GF-D8 (cell line): ENCODE measurements around the gene CCDC88C.
"Not testable (repeated sequence)": the region's sequence is repeated elsewhere in the genome, so short reads cannot be mapped to it uniquely, and the experiment has no call there.

Source experiments
- DNase-seq: peaks from one replicate; lab custom pipeline; 2025; lab: John Stamatoyannopoulos, UW

CCDC88C gene

DNA sequence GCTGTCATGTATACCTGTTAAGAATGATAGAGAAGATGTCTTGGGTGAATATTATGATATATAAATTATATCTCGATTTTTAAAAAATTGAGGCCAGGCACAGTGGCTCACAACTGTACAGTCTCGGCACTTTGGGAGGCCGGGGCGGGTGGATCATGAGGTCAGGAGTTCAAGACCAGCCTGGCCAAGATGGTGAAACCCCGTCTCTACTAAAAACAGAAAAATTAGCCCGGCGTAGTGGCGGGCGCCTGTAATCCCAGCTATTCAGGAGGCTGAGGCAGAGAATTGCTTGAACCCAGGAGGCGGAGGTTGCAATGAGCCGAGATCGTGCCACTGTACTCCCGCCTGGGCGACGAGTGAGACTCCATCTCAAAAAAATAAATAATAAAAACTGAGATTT, 151.3 kb downstream of the CCDC88C start:
- DNase-seq = not testable (repeated sequence)

DNA sequence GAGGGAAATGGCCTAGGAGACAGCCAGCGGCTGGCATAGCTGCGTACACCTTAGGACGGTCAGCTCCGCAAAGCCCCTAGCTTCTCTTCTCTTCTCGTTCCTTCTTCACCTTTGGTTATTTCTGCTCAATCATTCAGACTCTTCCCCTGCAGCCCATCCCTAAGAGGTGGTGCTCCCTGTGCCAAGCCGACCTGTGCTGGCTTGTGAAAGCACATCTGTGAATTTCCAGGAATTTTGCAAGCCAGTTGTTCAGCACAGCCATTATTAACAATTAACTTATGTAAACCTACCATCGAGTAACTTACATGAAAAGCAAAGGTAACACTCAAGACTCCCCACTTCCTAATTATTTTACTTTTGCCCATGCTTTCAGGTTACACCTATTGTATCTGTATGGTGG, 152.2 kb downstream of the CCDC88C start:
- no peak for DNase-seq

DNA sequence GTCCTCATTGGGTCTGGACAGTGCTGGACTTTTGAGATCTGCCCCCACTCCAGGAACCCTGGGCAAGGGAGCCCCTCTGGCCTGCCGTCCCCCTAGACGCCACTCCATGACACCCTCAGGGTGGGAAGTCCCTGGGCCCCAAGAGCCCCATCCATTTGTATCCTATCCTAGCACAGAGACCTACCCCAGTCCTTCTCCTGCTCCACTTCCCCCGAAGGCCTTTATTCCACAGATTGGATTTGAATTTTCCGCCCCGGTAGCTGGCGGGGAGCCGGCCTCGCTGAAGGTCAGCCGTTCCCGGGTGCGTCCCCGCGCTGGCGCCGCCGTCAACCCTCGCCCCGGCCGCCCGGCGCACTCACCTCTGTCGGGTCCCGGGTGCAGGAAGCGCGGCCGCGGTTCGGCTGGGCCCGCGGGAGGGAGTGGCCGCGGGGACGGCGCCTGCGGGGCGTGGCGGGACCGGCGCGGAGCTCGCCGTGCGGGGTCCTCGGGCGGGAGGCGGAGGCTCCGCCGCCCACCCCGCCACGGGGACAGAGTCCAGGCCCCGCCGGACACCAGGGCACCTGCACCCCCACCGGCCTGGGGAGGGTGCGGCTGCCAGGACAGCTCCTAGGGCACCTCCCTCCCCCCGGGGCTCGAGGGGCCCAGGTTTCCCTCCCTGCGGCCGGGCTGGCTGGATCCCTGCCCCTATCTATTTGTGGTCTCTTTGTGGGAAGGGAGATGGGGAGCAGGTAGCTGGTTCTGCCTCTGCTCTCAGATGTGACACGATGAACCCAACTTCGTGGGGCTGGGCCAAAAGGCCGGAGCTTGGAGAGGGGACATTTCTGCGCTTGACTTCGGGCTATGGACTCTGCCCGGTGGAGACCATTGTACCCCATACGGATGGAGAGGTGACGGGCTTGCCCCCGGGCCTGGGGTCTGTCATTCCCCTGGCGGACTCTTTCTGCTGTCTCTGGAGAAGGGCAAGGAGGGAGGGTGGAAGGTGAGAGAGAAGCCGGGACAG, 153.2 kb downstream of the CCDC88C start:
- DNase-seq = no peak

DNA sequence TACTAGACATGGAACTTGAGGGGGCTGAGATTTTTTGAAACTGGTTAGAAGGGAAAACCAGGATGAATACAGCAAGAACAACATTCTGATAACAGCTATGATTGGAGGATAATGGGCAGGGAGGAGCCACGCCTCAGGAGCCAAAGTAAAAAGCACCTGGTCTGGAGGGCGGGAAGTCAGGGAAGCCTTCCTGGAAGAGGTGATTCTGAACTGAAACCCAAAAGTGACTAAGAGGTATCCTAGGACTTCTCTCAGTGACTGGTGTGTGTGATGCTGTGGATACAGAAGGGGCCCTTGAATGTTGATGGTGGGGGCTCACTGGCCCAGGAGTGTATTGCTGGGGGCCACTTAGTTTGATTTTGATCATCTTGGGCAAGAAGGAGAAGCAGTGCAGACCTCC, 154.3 kb downstream of the CCDC88C start:
- DNase-seq = no peak

DNA sequence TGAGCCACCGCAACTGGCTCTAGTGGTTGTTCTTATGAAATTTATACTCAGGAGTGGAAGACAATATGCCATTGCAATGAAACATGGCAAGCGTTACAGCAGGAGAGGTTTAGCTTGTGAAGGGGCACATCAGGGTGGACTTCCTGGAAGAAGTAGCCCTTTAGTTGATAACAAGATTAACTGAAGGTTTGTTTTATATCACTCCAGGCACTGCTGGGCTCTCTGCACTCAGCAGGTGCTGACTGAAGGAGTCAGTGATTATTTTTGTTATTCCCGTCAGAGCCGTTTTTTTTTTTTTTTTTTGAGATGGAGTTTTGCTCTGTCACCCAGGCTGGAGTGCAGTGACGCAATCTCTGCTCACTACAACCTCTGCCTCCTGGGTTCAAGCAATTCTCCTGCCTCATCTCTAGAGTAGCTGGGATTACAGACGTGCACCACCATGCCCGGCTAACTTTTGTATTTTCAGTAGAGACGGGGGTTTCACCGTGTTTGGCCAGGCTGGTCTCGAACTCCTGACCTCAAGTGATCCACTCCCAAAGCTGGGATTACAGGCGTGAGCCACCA, 155.6 kb downstream of the CCDC88C start:
- DNase-seq = no peak

DNA sequence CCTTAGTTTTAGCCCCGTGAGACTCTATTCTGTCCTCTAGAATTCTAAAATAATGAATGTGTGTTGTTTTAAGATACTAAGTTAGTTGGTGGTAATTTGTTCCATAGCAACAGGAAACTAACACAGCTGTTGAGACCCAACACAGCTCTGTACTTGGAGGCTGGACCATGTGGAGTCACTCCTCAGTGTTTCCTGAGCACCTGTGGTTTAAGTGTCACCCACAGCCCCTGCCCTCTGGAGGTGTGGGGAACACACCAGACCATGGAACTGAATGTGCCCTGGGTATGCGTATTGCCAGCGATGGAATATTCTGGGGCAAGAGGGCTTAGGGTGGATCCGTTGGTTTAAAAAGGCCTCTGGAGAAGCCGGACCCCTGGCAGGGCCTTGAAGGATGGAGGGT, 156.5 kb downstream of the CCDC88C start:
- no peak for DNase-seq

DNA sequence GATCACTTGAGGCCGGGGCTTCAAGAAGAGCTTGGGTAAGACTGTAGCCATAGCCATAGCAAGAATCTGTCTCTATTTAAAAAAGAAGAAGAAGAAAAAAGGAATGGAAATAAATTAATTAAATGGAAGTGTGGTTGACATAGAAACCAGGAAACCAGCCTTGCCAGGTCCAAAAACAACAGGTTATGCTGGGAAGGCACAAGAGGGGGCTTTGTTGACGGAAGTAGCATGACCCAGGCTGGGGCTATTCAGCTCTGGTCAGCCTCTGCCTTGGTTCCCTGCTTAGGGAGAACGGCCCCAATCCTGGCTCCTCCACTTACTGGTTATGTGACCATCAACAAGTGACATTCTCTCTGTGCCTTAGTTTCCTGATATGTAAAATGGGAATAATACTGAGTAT, 158.7 kb downstream of the CCDC88C start:
- no peak for DNase-seq

DNA sequence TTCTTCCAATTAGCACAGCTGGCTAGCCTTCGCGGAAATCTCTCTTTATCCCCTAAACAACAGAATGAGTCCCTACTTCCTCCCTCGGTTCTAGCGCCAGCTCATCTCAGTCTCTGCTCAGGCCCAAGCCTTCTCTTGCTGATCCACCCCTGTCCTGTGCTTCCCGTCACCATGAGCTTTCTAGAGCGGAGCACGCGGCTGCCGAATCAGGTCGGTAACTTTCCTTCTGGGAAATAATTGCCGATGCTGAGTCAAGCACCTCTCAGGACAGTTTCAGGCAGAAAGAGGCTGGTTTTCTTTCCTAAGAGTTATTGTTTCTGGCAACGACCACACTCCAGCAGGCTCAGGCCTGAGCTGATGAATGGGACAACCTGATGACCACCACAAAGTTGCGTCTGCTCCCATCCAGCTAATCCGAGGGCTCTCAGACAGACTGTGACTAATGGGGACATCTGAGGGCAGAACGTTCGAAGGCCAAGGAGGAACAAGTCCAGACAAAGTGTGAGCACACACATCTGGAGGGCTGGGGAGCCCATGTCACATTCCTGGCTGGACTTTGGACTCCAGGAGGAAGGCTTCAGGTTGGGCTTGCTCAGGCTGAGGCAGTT, 159.5 kb downstream of the CCDC88C start:
- no peak for DNase-seq

DNA sequence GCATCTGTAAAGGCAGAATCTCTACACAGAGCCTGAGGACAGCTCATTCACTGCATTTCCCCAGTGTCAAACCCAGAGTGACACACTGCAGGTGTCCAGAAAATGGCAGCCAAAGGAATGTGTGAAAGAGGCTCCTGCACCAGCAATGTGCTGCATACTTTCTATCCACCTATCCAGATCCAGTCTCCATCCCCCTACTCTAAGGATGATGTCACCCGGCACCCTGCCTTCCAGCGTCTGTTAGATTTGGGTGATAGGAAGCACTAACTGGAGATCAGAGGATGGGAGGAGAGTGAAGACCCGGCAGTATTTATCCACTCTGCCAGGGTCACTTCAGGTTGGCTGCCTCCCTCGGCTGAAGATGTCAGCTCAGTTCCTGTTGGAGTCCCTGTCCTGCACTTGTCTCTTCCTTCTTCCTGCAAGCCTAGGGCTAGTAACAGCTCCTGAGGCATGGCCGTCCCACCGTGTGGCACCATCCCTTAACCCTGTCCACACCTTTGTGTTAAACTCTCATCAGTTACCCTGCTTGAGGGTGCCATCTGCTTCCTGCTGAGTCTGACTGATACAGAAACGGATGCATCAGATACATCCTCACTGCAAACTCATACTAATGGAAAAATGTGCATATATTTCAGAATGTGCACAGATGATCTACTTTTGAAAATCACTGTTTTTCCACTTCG, 160.2 kb downstream of the CCDC88C start:
- no peak for DNase-seq

DNA sequence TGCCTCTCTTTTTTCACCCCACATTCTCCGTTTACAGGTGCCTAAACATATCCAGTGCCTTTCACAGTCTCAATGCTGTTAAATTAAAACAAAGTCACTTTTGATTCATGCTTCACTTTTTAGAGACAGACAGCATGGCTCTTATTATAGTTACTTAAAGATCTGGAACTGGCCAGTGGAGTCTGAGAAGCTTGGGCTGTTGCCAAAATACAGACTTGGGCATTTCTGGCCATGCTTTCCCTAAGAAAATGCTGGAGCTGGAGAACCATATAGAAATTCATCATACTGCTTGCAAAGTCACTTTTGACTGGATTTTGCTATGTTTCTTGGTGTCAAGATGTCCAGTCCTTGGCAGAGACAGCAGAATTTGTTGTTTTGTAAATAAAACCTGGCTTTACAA, 161.0 kb downstream of the CCDC88C start:
- DNase-seq = no peak

DNA sequence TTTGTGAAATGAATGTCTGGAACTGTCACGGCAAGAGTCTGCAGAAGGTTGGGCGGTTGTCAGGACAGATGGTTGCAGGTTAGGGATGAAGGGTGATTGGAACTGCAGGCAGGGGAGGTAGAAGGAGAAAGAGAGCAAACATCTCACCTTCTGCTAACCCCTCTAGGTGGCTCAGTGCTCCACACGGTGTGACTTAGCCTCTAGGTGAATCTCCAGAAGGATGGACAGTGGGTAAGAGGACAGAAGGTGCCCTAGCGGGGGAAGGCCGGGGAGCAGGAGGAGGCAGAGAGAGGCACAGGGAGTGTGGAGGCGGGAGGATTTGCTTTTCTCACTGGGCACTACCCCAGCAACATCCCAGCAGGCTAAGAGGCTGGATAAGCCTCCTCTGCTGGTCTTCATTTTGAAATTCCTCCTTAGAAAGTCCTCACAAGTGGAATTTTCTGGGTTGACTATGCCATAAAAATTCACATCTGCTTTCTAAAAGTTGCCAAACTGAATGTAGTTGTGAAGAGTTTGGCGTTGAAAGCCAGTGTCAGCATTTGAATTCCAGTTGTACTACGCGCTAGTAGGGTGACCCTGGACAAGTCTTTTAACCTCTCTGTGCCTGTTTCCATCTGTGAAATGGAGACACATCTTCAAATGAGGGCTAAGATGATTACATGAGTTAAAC, 162.5 kb downstream of the CCDC88C start:
- no peak for DNase-seq

DNA sequence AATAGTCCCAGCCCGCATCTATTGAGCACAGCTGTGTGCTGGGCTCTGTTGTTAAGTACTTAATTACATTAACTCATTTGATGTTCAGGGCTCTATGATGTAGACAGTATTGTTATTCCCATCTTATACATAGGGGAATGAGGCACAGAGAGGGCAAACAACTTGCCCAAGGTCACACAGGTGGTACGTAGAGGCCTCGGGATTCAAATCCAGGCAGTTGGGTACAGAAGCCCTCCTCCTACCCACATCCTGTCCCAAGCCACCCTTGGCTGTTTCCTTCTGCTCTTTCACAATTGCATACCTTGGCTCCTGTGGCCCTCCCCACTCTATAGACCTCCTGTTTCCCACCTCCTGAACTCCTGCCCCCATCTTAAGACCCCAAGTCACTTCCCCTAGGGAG, 163.2 kb downstream of the CCDC88C start:
- DNase-seq = no peak

DNA sequence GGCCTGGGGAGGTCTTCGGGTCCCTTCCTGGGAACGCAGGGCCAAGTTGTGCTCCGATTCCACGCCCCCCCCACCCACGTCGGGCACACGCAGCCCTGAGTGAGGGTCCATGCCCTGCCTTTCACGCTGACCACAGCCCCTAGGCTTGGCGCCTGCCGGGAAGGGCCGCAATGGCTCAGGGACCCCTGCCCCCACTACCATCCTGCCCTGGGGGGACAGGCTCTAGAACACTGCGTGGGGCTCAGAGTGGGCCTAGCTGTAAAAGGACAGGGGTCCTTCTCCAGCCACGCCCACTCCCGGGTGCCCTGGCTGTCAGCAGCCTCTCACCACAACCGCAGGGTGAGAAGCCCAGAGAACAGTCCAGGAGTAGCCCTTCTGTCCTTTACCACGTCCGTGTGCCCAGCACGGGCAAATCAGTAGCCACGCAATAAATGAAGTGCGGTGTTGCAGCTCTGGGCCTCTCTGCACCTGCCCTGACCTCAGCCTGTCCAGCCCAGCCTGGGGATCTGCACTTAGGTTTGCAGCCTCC, 163.8 kb downstream of the CCDC88C start:
- no peak for DNase-seq

DNA sequence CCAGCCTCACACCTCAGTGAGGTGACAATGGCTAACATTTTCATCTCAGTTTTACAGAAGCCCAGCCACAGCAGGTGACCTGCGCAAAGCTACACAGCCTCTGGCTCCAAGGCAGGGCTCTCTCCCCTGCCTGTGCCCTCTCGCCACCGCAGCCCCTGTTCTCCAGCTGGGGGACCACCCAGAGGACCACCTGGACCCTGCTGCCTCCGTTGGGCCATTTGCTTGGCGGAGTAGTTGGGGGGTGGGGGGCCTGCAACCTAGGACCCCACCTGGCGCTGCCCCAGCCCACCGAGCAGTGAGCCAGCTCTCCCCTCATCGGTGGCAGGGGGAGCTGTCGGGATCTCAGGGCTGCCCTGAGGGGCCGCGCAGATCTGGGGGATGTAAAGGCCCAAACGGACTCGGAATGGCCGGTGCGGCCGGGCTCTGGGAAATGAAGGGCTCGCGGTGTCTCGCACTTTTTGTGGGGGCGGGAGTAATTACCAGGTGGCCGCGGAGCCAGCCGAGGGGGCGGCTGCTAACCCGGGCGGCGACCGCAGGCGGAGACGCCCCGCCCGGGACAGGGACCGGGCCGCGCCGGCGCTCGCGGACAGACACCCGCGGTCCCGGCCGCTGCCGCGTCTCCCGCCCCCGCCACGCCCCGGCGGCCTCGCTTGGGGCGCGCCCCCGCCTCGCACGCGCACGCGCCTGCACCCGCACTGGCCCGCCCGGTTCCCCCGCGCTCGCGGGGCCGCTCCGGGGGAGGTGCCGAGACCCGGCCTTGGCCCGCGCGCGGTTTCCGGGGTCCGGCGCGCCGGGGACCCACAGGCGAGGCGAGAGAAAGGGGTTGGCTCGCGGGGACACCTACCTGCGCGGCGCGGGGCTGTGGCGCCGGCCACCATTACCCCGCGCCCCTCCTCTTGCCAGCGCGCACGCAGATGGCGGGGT, 164.5 kb downstream of the CCDC88C start:
- DNase-seq = no peak

DNA sequence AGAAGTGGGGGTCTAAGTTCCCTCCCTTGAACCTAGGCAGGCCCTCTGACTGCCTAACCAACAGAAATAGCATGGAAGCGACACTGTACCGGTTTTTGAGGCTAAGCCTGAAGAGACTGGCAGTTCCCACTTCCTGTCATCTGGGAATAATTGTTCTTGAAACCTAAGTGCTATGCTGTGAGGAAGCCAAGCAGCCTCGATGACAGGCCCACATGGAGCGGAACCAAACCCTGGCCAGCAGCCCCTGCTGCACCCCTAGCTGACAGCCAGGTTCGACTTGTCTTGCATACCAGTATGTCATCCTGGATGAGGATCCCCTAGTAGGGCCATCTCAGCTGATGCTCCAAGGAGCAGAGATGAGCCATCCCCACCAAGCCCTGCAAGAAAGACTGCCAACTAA, 166.7 kb downstream of the CCDC88C start:
- DNase-seq = no peak

DNA sequence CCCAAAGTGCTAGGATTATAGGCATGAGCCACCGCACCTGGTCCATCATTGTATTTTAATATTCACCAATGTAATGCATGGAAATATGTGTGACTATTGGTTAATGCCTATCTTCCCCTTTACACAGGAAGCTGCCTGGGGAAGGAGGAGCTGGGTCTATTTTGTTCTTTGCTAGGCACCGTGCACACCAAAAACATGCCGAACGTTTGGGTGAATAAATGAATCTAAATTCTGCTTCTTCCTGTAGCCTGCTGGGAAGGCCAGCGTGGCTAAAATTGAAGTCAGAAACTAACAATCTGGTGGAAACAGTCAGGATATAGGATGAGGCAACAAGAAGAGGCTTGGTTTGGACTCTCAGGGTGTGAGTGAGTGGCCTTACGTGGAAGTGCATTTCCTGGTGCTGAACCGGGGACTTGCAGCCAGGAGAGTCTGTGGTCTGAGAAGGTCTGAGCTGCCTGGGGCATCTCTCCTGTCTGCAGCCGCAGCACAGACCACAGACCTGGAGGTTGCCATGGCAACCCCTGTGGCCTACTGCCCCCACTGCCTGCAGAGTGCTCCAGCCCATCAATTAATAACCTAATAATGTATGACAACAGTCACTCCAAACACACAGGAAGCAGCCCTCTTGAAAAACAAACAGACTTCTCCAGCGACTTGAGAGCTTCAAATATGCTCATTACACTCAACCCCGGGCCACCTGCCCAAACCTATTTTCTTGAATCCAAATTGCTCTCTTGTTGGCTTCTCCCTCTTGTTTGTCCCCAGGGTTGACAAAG, 167.6 kb downstream of the CCDC88C start:
- peak; percentile 44 for DNase-seq

DNA sequence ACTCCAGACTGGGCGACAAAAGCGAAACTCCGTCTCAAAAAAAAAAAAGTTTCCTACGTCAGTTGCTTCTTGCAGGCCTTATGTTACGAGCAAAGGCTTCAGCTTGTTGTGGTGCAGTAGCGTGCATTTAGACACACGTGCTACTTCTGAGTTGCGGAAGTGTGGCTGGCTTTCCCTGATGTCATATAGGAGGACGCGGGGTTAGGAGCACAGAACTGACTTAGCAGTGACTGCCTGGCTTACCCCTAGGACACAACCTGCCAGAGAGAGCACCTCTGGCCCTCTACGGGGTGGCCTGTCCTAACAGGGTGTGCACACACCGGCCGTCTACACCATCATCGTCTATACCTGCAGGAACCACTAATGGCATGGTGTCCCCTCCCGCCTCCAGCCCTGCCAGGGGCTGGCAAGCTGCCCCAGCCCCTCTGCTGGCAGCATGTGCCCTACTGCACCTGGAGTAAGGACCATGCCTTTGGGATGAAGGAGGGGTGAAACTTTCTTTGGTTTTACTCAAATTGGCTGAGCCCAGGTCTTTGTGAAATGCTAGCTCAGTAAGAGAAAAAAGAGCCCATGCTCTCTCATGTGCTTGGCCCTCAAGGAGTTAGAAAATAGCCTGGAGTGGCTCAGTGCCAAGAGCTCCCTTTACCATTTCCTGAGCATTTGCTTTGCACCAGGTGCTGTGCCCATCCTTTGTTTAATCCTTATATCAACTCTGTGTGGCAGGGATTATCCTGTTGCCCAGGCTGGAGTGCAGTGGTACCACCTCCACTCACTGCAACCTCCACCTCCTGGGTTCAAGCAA, 171.4 kb downstream of the CCDC88C start:
- no peak for DNase-seq

DNA sequence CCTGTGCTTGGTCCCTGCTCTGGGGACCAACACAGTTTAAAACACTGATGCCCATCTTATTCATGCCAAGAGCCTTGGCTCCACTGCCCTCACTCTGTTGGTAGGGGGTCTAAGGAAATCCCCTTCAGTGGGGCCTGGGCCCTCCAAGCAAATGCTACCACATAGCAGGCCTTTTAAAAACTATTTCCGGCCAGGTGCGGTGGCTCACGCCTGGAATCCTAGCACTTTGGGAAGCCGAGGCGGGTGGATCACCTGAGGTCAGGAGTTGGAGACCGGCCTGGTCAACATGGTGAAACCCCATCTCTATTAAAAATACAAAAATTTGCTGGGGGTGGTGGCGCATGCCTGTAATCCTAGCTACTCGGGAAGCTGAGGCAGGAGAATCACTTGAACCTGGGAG, 172.0 kb downstream of the CCDC88C start:
- not testable (repeated sequence) for DNase-seq

DNA sequence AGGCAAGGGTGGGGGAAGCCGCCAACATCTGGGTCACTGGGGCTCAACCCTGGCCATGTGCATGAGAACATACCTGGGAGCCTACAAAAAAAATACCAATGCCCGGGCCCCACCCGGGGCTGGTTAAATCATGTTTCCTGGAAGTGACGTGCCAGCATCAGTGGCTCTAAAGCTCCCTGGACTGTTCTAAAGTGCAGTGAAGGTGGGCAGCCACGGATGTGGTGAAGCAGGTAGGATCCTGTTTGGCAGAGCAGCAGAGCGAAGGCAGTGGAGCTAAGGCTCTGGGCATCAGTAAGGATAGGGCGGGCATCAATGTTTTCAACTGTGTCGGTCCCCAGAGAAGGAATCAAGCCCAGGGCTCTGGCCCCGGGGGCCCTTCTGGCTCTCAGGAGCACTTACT, 172.6 kb downstream of the CCDC88C start:
- DNase-seq = no peak
